NK-92 (cell line): ENCODE data around the gene CPNE2.
"Not testable (repeated sequence)": the region's sequence is repeated elsewhere in the genome, so short reads cannot be mapped to it uniquely, and the experiment has no call there.

Source experiments
- DNase-seq: peaks from one replicate; lab custom pipeline; 2025; ENCODE audit not compliant: unreplicated experiment; lab: John Stamatoyannopoulos, UW

Gene CPNE2

GRCh38 chr16:57189527-57189926 lies 97.1 kb downstream of the CPNE2 start:
- DNase-seq = not testable (repeated sequence)

- DNase-seq = no peak
These were observed 97.8 kb downstream of the CPNE2 start for GRCh38 chr16:57190136-57190535.

- no peak for DNase-seq
These were observed 98.7 kb downstream of the CPNE2 start for GRCh38 chr16:57191056-57191571.

- DNase-seq = no peak
These were observed 99.8 kb downstream of the CPNE2 start for GRCh38 chr16:57192146-57192545.

GRCh38 chr16:57192720-57193486 lies 100.5 kb downstream of the CPNE2 start:
- DNase-seq = no peak

- DNase-seq = no peak
These were observed 102.1 kb downstream of the CPNE2 start for GRCh38 chr16:57194512-57194911.

- DNase-seq = no peak
These were observed 103.9 kb downstream of the CPNE2 start for GRCh38 chr16:57196286-57196685.

- no peak for DNase-seq
These were observed 104.4 kb downstream of the CPNE2 start for GRCh38 chr16:57196753-57197152.
